DOHH2 (cell line): ENCODE measurements around the gene COX17.

ENCODE experiments used
- H3F3A ChIP-seq: fragments of 200-600 bp; sonication (generic), shearing (Covaris generic); 2 replicates; pipeline ENCODE4 v1.6.0; 2016; ENCODE audit warnings: antibody characterized with exemption, mild to moderate bottlenecking; ENCODE audit not compliant: control insufficient read depth, insufficient read depth
- H3K27ac ChIP-seq: fragments of 200-600 bp; sonication (generic); 2 replicates; pipeline ENCODE4 v1.5.1; 2014; ENCODE audit warnings: low read depth, mild to moderate bottlenecking, low read length, moderate library complexity
- H3K27me3 ChIP-seq: fragments of 200-600 bp; sonication (generic); 2 replicates; pipeline ENCODE4 v1.6.1; 2014; ENCODE audit warnings: mild to moderate bottlenecking, low read length, mixed read lengths; ENCODE audit not compliant: control insufficient read depth
- H3K36me3 ChIP-seq: fragments of 200-600 bp; sonication (generic); 2 replicates; pipeline ENCODE4 v1.6.1; 2014; ENCODE audit warnings: mild to moderate bottlenecking, low read length, moderate library complexity, mixed read lengths; ENCODE audit not compliant: control insufficient read depth
- H3K4me1 ChIP-seq: fragments of 200-600 bp; sonication (generic); 2 replicates; pipeline ENCODE4 v1.6.1; 2014; ENCODE audit warnings: mild to moderate bottlenecking, low read length, mixed read lengths; ENCODE audit not compliant: control insufficient read depth
- H3K4me2 ChIP-seq: fragments of 200-600 bp; sonication (generic); 2 replicates; pipeline ENCODE4 v1.6.0; 2014; ENCODE audit warnings: mild to moderate bottlenecking, low read length, moderate library complexity
- H3K4me3 ChIP-seq: fragments of 200-600 bp; sonication (generic); 2 replicates; pipeline ENCODE4 v1.5.1; 2014; ENCODE audit warnings: mild to moderate bottlenecking, low read length, mixed read lengths
- H3K79me2 ChIP-seq: fragments of 200-600 bp; sonication (generic); 2 replicates; pipeline ENCODE4 v1.6.1; 2014; ENCODE audit warnings: mild to moderate bottlenecking, low read length, mixed read lengths; ENCODE audit not compliant: control insufficient read depth
- H3K9me2 ChIP-seq: fragments of 200-600 bp; sonication (generic); replicated peaks from 2 replicates; pipeline ENCODE4 v1.6.1; 2014; ENCODE audit warnings: mild to moderate bottlenecking, low read length, mixed read lengths; ENCODE audit not compliant: control insufficient read depth
- H3K9me3 ChIP-seq: fragments of 200-600 bp; sonication (generic); 2 replicates; pipeline ENCODE4 v1.6.1; 2014; ENCODE audit warnings: antibody characterized with exemption, low read length, mixed read lengths; ENCODE audit not compliant: control insufficient read depth, insufficient read depth
- H4K20me1 ChIP-seq: fragments of 200-600 bp; sonication (generic); 2 replicates; pipeline ENCODE4 v1.6.0; 2014; ENCODE audit warnings: low read depth, mild to moderate bottlenecking, antibody characterized with exemption, low read length, moderate library complexity; ENCODE audit not compliant: control insufficient read depth, insufficient read depth
- CTCF ChIP-seq: fragments of 200-600 bp; sonication (generic); IDR thresholded peaks from one replicate; pipeline ENCODE4 v1.5.1; 2014; ENCODE audit warnings: antibody characterized with exemption, mild to moderate bottlenecking, low read depth, low read length; ENCODE audit not compliant: poor library complexity, severe bottlenecking
- EZH2phosphoT487 ChIP-seq: fragments of 200-600 bp; sonication (generic); IDR thresholded peaks from 2 replicates; pipeline ENCODE4 v1.6.1; 2017; ENCODE audit warnings: borderline replicate concordance, mild to moderate bottlenecking, antibody characterized with exemption, low read length, moderate library complexity, mixed read lengths

Gene COX17

GRCh38 chr3:119669906-119670570 lies 7.2 kb downstream of the COX17 start:
- TF ChIP-seq EZH2phosphoT487 (no peak), CTCF (no peak)
- Histone ChIP-seq H3K79me2 (peaks cover 4% of the 10 kb centered on the region), H3K9me2 (no peaks in the 10 kb centered on the region), H3K27me3 (no peaks in the 10 kb centered on the region), H3K36me3 (peaks cover 79% of the 10 kb centered on the region), H3K27ac (no peak overlapping the region), H3K9me3 (no peaks in the 10 kb centered on the region), H3K4me2 (no peak overlapping the region), H3K4me3 (no peak overlapping the region), H3K4me1 (peaks cover 4% of the 10 kb centered on the region), H4K20me1 (no peaks in the 10 kb centered on the region), H3F3A (no peaks in the 10 kb centered on the region)

- Histone ChIP-seq H3K27ac (no peak overlapping the region), H3K4me3 (no peak overlapping the region), H3F3A (no peaks in the 10 kb centered on the region), H3K9me3 (no peaks in the 10 kb centered on the region), H3K4me1 (peaks cover 10% of the 10 kb centered on the region), H3K27me3 (no peaks in the 10 kb centered on the region), H4K20me1 (no peaks in the 10 kb centered on the region), H3K4me2 (no peak overlapping the region), H3K36me3 (peaks cover 41% of the 10 kb centered on the region), H3K79me2 (no peaks in the 10 kb centered on the region), H3K9me2 (no peaks in the 10 kb centered on the region)
- TF ChIP-seq CTCF (no peak), EZH2phosphoT487 (no peak)
These were observed 11.1 kb downstream of the COX17 start for GRCh38 chr3:119665954-119666559.

- TF ChIP-seq EZH2phosphoT487 (no peak), CTCF (no peak)
- H3K79me2 ChIP-seq: no peaks in the 10 kb centered on the region
- no peaks in the 10 kb centered on the region for H4K20me1 ChIP-seq
- no peaks in the 10 kb centered on the region for H3K9me2 ChIP-seq
- H3K27ac ChIP-seq: no peak overlapping the region
- H3F3A ChIP-seq: no peaks in the 10 kb centered on the region
- H3K4me2 ChIP-seq: no peak overlapping the region
- no peaks in the 10 kb centered on the region for H3K27me3 ChIP-seq
- no peak overlapping the region for H3K4me3 ChIP-seq
- peaks cover 29% of the 10 kb centered on the region for H3K36me3 ChIP-seq
- H3K4me1 ChIP-seq: peaks cover 10% of the 10 kb centered on the region
- H3K9me3 ChIP-seq: no peaks in the 10 kb centered on the region
These were observed 12.3 kb downstream of the COX17 start for GRCh38 chr3:119664850-119665379.
